ENCODE results near the gene MRPL51. TPM values are rescaled to one million over a fixed set of nuclear protein-coding genes. Genes with fewer than 3 reads are reported as not detected.

MRPL51 gene
- total and polyA plus RNA-seq, 10 of the 15 experiments (the other 5 are each of a cell fraction or from before 2014, with no cell fraction given): 137 to 1,202 (median 267) TPM

GRCh38 chr12:6451348-6452244 is 41.5 kb downstream of the MRPL51 start, which contains the start of gene TAPBPL (continued):
- TF ChIP-seq ZBTB33 (IDR thresholded peaks at IDR 0.05) (no peak), TAF1 (IDR thresholded peaks at IDR 0.05; ENCODE audit: borderline replicate concordance, low read depth, low read length) (peak; percentile 91), CEBPB (IDR thresholded peaks at IDR 0.05; ENCODE audit: borderline replicate concordance in 1 of 2, low read depth in 2 of 2, low read length in 2 of 2) (no peak), SUPT20H (IDR thresholded peaks at IDR 0.05; ENCODE audit: borderline replicate concordance, control insufficient read depth, low read depth, low read length) (no peak), IRF3 (IDR thresholded peaks at IDR 0.05) (no peak), ATF3 (IDR thresholded peaks at IDR 0.05; ENCODE audit: borderline replicate concordance, extremely low read depth, low read depth, low read length) (no peak), PBX3 (IDR thresholded peaks at IDR 0.05; ENCODE audit: insufficient replicate concordance, low read depth, low read length) (no peak), IRF5 (IDR thresholded peaks at IDR 0.05; ENCODE audit: borderline replicate concordance) (peak; percentile 53; the same call in 1 of the 2 replicates), RELB (IDR thresholded peaks at IDR 0.05; ENCODE audit: low read depth) (peak; percentile 93), RB1 (IDR thresholded peaks at IDR 0.05; ENCODE audit: borderline replicate concordance) (no peak), FOXM1 (IDR thresholded peaks at IDR 0.05; ENCODE audit: low read depth, low read length) (no peak), KAT2A (conservative IDR thresholded peaks at IDR 0.05; ENCODE audit: control insufficient read depth, low read depth, low read length) (no peak), MYB (IDR thresholded peaks at IDR 0.05; ENCODE audit: borderline replicate concordance, low read depth, low read length) (no peak), CREB1 (IDR thresholded peaks at IDR 0.05; ENCODE audit: low read depth) (no peak), SMARCA5 (IDR thresholded peaks at IDR 0.05) (peak; percentile 47; the same call in 1 of the 2 replicates), NR2C2 (IDR thresholded peaks at IDR 0.05; ENCODE audit: borderline replicate concordance, control insufficient read depth, insufficient read length, low read depth) (no peak), TCF3 (IDR thresholded peaks at IDR 0.05; ENCODE audit: borderline replicate concordance, insufficient read depth, low read depth, low read length) (peak; percentile 62; the same call in 1 of the 2 replicates), SREBF2 (IDR thresholded peaks at IDR 0.05; ENCODE audit: low read length) (no peak), ZNF207 (IDR thresholded peaks at IDR 0.05; ENCODE audit: borderline replicate concordance) (0 out of 2 replicates have a peak, but pooled peaks have one; percentile 50), SREBF1 (IDR thresholded peaks at IDR 0.05; ENCODE audit: low read length) (no peak), TBL1XR1 (IDR thresholded peaks at IDR 0.05; ENCODE audit: low read depth, low read length) (no peak)

Data from GM12878 (cell line).